HG02885 (cell line): ENCODE measurements around the gene RFTN1.

Source experiments
- ATAC-seq: cut with Tn5 transposase; IDR thresholded peaks from one replicate; pipeline ENCODE4 v1.9.1; 2021; ENCODE audit warnings: mild to moderate bottlenecking; ENCODE audit not compliant: unreplicated experiment, poor library complexity

The RFTN1 gene

GRCh38 chr3:16392717-16393116, 120.8 kb downstream of the RFTN1 start:
- ATAC-seq = no peak

- ATAC-seq = no peak
Measured at GRCh38 chr3:16392065-16392464, 121.4 kb downstream of the RFTN1 start.

GRCh38 chr3:16390581-16390980, 122.9 kb downstream of the RFTN1 start:
- no peak for ATAC-seq

- no peak for ATAC-seq
Measured at GRCh38 chr3:16388850-16389441, 124.6 kb downstream of the RFTN1 start.

- no peak for ATAC-seq
Measured at GRCh38 chr3:16386561-16386960, 126.9 kb downstream of the RFTN1 start.

GRCh38 chr3:16385151-16385550, 128.3 kb downstream of the RFTN1 start:
- ATAC-seq = no peak

GRCh38 chr3:16383864-16384263, 129.6 kb downstream of the RFTN1 start:
- ATAC-seq = no peak

GRCh38 chr3:16382845-16383244, 130.7 kb downstream of the RFTN1 start:
- peak; percentile 62 for ATAC-seq

GRCh38 chr3:16381426-16381825, 132.1 kb downstream of the RFTN1 start:
- ATAC-seq = no peak

- ATAC-seq = no peak
Measured at GRCh38 chr3:16380421-16380820, 133.1 kb downstream of the RFTN1 start.

GRCh38 chr3:16379838-16380237, 133.7 kb downstream of the RFTN1 start:
- ATAC-seq = no peak

GRCh38 chr3:16378920-16379319, 134.6 kb downstream of the RFTN1 start:
- peak; percentile 63 for ATAC-seq

- ATAC-seq = peak; percentile 6
Measured at GRCh38 chr3:16378415-16378814, 135.1 kb downstream of the RFTN1 start.

GRCh38 chr3:16377847-16378302, 135.6 kb downstream of the RFTN1 start:
- no peak for ATAC-seq

GRCh38 chr3:16377196-16377595, 136.3 kb downstream of the RFTN1 start:
- ATAC-seq = no peak

- no peak for ATAC-seq
Measured at GRCh38 chr3:16375891-16376290, 137.6 kb downstream of the RFTN1 start.

- ATAC-seq = no peak
Measured at GRCh38 chr3:16374935-16375245, 138.6 kb downstream of the RFTN1 start.

GRCh38 chr3:16374047-16374934, 139.2 kb downstream of the RFTN1 start:
- ATAC-seq = peak; percentile 33

- no peak for ATAC-seq
Measured at GRCh38 chr3:16373341-16373946, 140.1 kb downstream of the RFTN1 start.

- ATAC-seq = peak; percentile 32
Measured at GRCh38 chr3:16372362-16373292, 140.9 kb downstream of the RFTN1 start.
